HG02759 (cell line): ENCODE measurements around the gene EIF2AK3.
"Not testable (repeated sequence)": the region's sequence is repeated elsewhere in the genome, so short reads cannot be mapped to it uniquely, and the experiment has no call there.

Experiments used
- ATAC-seq: cut with Tn5 transposase; IDR thresholded peaks from one replicate; pipeline ENCODE4 v1.9.1; 2021; ENCODE audit warnings: mild to moderate bottlenecking, moderate library complexity; ENCODE audit not compliant: unreplicated experiment

EIF2AK3 gene

GRCh38 chr2:88599527-88599926 lies 27.7 kb downstream of the EIF2AK3 start:
- no peak for ATAC-seq

GRCh38 chr2:88597168-88597567 lies 30.1 kb downstream of the EIF2AK3 start:
- ATAC-seq, result no peak

GRCh38 chr2:88596141-88596830 lies 31.0 kb downstream of the EIF2AK3 start:
- ATAC-seq, result no peak

DNA sequence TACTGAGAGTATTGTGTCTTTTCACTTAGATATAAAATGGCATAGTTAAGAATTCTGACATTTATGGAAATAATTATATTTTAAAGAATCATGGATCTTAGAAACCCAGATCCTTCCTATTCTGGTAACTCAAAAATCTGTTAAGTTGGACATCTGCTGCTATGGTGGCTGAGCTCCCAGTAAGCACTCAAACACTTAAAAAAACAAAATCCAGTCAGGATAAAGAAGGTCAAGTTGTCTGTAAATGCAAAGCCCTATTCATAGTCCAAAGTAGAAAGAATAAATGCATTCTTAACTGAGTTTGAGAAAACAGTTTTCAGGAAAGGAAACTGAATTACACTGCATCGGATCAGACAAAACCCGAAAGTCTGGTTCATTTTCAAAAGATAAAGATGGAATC lies 35.6 kb downstream of the EIF2AK3 start:
- no peak for ATAC-seq

GRCh38 chr2:88590998-88591613 lies 36.2 kb downstream of the EIF2AK3 start:
- ATAC-seq, result peak; percentile 85

DNA sequence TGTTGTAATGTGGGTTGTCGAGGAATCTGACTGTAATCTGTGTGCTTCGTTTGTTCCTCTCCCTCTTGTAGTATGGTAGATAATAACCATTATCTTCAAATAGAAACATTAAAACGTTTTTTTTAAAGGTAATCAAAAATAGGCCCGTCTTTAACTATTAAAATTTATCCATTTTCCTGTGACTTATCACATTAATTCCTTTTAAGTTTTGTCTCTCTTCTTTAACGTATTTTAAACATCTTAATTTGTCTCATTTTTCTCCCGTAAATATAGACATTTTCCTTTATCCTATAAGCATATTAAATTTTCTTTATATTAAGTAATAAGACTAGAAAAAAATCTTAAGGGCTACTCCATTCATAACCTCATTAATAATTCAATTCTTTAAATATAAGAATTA lies 41.3 kb downstream of the EIF2AK3 start:
- no peak for ATAC-seq

DNA sequence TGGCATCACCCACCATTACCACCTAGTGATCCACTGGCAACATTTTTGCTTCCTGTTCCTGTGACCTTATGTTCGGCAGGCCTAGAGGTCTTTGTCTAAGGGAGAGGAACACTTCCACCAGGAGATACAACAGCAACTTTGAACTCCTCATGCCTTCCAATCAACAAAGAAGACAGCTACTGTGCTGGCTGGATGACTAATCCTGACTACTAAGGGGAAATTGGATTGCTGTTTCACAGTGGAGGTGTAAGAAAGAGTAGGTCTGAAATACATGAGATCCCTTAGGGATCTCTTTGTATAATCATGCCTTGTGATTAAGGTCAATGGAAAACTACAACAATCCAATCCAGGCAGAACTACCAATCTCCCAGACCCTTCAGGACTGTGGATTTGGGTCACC lies 45.2 kb downstream of the EIF2AK3 start:
- ATAC-seq, result no peak

DNA sequence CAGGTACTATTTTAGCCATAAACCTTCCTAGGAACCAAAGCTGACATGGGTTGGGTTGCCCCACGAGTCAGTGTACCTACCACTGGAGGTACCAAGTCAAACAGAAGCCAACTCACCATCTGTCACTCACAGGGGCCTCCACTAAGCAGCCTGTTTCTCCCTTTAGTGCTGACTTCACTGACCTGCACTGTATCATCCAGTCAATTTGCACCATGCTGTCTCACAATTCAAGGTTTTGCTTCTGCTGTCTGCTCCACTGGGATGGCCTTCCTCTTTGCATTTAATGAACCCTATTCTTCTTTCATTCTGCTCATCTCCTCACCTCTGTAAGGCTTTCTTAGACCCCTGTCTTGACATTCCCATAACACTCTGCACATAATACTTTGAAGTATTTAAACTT lies 47.2 kb downstream of the EIF2AK3 start:
- ATAC-seq, result no peak

DNA sequence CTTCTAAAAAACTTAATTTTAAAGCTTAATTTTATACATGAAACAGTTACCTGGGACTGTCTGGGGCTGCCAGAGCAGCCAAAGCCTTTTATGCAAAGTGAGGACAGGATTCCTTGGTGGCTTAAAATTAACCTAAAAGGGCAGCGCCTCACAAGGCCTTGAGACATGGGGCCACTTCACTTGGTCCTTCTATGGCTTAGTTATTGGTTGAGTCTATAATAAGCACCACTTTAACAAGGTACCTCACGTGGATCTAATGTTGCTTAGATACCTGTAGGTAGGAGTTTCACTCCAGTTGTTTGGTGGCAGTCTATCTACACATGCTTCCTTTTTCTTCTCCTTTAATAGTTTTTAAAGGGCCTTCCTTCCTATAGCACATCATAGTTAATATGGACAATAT lies 51.6 kb downstream of the EIF2AK3 start:
- ATAC-seq, result no peak

- no peak for ATAC-seq
These were observed 52.2 kb downstream of the EIF2AK3 start for GRCh38 chr2:88575051-88575450.

DNA sequence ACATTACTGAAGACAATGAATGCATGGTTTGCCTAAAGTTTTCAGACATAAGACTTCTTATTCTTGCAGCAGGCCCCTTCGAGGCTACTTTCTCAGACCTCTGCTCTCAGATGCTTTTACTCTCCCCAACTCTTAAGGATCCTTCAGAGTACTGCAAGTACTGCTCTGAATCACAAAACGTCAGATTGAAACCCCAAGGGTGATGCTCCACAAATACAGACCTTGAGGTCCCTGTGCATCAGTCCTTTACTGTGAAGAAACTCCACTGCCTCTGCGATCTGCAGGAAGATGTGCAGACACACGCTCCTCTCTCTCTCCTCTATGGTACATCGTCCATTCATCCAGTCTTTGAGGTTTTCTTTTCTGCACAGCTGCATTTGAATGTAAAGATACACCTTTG lies 52.8 kb downstream of the EIF2AK3 start:
- peak; percentile 94 for ATAC-seq

GRCh38 chr2:88568179-88568578 lies 59.1 kb downstream of the EIF2AK3 start:
- ATAC-seq, result no peak

- ATAC-seq, result no peak
These were observed 62.9 kb downstream of the EIF2AK3 start for GRCh38 chr2:88564402-88564801.

DNA sequence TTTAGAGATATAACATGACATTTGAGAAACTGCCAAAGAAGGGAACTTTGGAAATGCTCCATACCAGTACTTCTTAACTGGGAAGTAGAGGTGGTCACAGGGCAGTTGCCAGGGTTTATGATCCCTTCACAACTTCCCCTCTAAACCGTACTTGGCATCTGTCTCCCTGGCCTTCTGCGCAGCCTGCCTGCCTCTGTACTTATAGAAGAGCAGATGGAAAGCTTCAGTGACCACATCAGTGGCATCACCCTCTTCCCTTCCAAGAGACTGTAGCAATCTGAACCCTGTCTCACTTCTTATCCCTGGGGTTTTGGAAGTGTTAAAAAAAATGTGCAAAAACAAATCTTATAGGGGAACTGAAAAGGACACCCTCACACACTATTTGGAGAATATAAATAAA lies 64.1 kb downstream of the EIF2AK3 start:
- ATAC-seq, result no peak

GRCh38 chr2:88561646-88562388 lies 65.4 kb downstream of the EIF2AK3 start:
- ATAC-seq, result peak; percentile 83

DNA sequence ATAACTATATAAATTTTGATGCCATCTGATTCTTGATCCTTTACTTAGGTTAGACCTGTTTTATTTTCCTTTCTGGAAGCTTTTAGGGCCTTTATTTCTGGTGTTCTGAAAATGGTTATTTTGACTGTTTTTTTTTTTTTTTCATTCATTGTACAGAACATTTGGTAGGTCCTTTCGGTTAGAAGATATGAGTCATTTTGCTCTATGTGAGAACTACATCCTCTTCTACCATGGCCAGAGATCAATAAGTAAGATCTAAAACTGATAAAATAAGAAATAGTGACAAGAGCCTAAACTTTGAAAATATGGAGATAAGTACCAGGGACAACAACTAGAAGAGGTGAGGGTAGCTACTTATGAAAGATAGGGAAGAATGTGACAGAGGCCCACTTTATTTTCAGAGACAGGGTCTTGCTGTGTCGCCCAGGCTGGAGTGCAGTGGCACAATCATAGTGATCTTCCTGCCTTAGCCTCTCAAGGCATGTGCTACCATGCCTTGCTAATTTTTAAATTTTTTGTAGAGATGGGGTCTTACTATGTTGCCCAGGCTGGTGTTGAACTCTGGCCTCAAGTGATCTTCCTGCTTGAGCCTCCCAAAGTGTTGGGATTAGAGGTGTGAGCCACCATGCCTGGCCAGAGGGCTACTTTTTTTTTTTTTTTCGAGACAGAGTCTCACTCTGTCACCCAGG lies 66.5 kb downstream of the EIF2AK3 start:
- peak; percentile 32 for ATAC-seq

GRCh38 chr2:88557290-88557689 lies 70.0 kb downstream of the EIF2AK3 start:
- ATAC-seq, result no peak

- no peak for ATAC-seq
These were observed 71.2 kb downstream of the EIF2AK3 start for GRCh38 chr2:88556026-88556425.

DNA sequence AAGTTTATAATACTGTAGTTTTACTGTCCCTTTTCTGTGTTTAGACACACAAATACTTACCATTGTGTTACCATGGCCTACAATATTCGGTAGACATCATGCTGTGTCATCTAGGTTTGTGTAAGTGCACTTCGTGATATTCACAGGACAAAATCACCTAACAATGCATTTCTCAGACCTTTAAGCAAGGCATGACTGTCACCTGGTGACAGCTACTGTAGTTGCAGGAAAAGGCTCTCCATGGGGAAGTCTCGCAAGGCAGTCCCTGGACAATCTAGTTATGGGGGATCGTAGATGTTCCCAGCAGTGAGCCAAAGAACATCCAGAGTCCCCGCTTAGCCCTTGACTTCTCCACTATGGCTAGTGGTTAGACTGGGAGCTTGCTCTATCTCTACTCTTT lies 73.1 kb downstream of the EIF2AK3 start:
- no peak for ATAC-seq

- ATAC-seq, result no peak
These were observed 77.5 kb downstream of the EIF2AK3 start for GRCh38 chr2:88549616-88550292.

- ATAC-seq, result not testable (repeated sequence)
These were observed 81.0 kb downstream of the EIF2AK3 start for GRCh38 chr2:88546291-88546690.
